Choroid plexus epithelial cell (primary cell): Measurements from ENCODE around the gene MAP4K4.
A peak's percentile ranks its signal among the peaks of the same experiment; 100 is the strongest.

ENCODE experiments used
- DNase-seq: peaks from one replicate; pipeline ENCODE4 v3.0.0-alpha.2; 2010; ENCODE audit warnings: low read depth
- H3K4me3 ChIP-seq: 2 replicates; pipeline ENCODE4 v1.5.1; 2011; ENCODE audit warnings: low read depth, mild to moderate bottlenecking, control low read depth, low read length, moderate library complexity
- TF ChIP-seq, protein P1 (sequence below): conservative IDR thresholded peaks from 2 replicates; pipeline ENCODE4 v1.5.1; 2011; ENCODE audit warnings: low read depth, mild to moderate bottlenecking, control low read depth, inconsistent platforms, low read length, moderate library complexity

Gene MAP4K4

DNA sequence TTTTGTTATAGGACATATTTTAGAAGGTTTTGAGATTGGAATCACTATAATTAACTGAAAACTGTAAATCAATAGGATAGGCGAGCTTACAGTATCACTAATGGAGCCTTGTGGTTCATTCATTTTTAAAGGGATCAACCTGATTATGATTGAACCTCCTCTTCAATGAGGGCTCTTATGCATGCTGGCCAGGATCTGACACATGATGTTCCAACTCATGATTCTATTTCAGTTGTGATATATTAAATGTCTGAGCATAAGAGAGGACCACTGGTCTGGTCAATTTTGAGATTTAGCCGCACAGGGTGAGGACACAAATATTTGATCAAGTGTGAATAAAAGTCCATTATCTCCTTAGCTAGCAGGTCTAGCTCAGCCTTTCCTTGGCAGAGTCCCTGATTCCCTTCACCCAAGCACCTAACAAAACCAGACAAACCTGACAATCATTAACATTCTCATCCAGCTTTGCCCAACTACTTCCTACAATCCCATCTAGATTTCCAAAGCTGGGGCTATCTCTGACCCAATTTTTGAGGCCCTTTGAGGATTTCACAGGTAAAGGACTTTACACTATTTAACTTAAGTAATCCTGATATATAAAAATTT, 6.9 kb upstream of the MAP4K4 start:
- no peak for DNase-seq
- TF ChIP-seq, protein P1, sequence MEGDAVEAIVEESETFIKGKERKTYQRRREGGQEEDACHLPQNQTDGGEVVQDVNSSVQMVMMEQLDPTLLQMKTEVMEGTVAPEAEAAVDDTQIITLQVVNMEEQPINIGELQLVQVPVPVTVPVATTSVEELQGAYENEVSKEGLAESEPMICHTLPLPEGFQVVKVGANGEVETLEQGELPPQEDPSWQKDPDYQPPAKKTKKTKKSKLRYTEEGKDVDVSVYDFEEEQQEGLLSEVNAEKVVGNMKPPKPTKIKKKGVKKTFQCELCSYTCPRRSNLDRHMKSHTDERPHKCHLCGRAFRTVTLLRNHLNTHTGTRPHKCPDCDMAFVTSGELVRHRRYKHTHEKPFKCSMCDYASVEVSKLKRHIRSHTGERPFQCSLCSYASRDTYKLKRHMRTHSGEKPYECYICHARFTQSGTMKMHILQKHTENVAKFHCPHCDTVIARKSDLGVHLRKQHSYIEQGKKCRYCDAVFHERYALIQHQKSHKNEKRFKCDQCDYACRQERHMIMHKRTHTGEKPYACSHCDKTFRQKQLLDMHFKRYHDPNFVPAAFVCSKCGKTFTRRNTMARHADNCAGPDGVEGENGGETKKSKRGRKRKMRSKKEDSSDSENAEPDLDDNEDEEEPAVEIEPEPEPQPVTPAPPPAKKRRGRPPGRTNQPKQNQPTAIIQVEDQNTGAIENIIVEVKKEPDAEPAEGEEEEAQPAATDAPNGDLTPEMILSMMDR, result no peak

DNA sequence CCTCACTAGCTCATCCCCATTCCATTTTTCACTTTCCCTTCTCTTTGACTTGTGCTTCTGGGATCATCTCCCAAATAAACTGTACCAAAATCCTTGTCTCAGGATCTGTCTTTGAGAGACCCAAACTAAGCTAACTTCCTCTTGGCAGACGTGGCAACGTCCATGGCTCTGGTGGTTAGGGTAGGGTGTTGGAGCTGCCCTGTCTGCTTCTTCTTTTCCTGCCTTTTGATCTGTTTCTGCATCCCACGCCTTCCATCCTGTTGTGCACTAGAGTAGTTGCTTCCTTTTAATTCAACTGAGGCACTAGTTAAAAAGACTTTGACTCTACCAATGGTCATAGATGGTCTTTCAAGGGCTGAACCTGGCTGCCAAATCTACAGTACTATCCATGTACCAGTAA, 5.5 kb upstream of the MAP4K4 start:
- no peak overlapping the region for H3K4me3 ChIP-seq
- no peak for DNase-seq
- TF ChIP-seq, protein P1, result no peak

More for the DNA sequence above, 6.9 kb upstream of the MAP4K4 start:
- H3K4me3 ChIP-seq, result no peak overlapping the region

DNA sequence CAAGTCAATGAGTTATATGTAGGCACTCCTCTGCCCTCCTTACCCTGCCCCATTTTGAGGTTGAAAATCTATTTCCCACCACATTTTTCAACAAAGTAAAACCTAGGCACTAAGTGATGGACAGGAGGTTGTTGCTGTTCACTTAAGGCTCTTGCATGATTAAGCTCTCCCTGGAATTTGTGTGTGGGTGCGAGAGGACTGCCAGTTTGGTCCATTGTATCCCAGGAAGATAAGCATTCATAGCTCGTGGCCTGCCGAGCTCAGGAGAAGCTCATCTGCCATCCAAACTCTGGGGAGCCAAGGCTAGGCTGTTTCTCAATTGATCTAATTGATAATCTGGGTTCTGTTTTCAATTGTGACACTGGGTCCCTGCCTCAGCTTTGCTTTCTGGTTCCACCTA, 4.7 kb upstream of the MAP4K4 start:
- no peak overlapping the region for H3K4me3 ChIP-seq
- TF ChIP-seq, protein P1, result no peak
- no peak for DNase-seq

DNA sequence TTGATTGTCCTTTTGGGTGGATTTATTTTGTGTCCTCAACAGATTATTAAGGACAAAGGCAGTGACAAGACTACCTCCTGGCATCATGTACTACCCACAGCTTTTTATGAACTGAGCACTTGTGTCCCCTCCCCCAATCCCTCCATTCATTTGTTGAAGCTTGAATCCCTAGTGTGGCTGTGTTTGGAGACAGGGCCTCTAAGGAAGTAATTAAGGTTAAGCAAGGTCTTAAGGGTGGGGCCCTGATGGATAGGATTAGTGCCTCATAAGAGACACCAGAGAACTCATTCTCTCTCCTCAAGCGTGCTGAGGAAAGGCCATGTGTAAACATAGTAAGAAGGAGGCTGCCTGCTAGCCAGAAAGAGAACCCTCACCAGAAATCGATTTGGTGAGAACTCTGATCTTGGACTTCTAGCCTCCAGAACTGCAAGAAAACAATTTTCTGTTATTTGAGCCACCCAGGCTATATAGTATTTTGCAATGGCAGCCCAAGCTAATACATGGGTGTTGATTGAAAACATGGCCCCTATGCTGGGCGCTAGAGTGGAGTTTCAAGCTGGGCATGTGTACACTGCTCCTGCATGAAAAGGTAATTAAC, 3.4 kb upstream of the MAP4K4 start:
- TF ChIP-seq, protein P1, result no peak
- no peak overlapping the region for H3K4me3 ChIP-seq
- DNase-seq, result no peak

DNA sequence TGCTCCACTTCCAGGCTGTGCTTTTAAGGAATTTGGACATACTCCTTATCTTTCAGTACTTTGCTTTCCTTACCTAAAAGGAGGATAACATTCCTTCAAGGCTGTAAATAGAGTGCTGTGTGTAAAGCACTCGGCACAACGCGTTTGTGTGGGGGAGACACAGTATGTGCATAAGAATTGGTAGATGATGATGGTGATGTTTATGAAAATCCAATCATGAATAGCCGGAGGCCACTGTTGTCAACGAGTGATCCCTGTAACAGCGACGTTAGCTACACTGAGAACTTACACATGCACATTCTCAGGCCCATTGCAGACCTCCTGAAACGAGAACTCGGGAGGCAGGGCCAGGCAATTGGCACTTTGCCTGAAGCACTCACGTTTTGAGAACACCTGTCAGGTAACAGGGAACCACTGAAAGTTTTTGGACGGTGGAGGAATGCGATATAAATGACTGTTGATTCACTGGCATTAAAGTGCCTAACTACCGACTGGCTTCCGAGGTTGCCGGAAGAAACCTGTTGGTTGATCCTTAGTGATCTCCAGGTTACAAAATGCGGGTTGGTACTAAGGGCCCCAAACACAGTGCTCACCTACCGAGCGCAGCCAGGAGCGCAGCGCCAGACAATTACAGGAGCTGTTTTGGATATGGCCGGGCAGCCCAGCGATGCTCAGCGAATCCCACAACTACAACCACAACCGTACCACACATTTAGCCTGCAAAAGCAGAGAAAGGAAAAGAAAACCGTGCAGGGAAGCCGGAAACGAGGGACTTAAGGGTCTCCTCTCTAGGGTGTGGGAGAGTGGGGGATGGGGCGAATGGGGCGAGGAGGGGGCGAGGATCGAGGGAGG, 1.0 kb upstream of the MAP4K4 start:
- TF ChIP-seq, protein P1, result no peak
- peak overlapping the region; percentile 75 for H3K4me3 ChIP-seq
- DNase-seq, result peak; percentile 45

DNA sequence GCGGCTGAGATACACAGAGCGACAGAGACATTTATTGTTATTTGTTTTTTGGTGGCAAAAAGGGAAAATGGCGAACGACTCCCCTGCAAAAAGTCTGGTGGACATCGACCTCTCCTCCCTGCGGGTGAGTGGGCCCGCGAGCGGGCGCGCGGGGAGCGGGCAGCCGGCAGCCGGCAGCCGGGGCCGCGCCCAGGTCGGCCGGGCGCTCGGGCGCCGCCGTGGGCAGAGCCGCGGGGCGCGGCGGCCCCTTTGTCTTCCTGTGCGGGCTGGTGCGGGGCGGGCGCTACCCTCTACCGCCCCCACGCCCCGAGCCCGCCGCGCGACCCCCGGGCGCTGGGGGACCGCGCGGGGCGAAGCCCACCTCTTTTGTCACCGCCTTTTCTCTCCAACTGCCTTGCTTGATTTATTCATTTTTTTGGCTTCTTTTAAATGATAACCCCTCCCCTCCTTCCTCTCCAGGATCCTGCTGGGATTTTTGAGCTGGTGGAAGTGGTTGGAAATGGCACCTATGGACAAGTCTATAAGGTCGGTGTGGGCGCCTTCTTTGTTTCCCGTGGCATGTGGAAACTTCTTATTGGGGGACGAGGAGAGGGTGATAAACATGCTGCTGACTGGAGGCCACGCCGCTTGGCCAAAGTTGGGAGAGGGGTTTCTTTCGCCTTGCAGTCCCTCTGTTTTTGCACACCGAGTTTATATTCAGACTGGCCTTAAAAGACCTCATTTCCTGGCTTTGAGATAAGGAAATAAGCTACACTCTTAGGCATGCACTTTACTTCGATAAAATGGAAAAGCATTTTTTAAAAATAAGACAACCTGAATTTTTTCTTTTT, 722 bp downstream of the MAP4K4 start:
- H3K4me3 ChIP-seq, result peak overlapping the region; percentile 75
- TF ChIP-seq, protein P1, result no peak
- no peak for DNase-seq
